Activated CD4-positive, alpha-beta T cell treated with anti-CD3 and anti-CD28 coated beads, Interleukin-2, amount 50 U/mL, for 4 hours (primary cell): Measurements from ENCODE around the gene SVEP1.
"Not testable (repeated sequence)": the region's sequence is repeated elsewhere in the genome, so short reads cannot be mapped to it uniquely, and the experiment has no call there.

ENCODE experiments used
- DNase-seq, 2 experiments: peaks; one replicate each; pipeline ENCODE4 v3.0.0-alpha.2; 2020

The SVEP1 gene

GRCh38 chr9:110579034-110579861, at the start of gene SVEP1:
SVEP1 (minus strand) TSS chr9:110579741; CDS start chr9:110579543, 198 bp downstream.
- DNase-seq: no peak

GRCh38 chr9:110626101-110626829, 46.7 kb upstream of the SVEP1 start:
- no peak for DNase-seq

- DNase-seq: no peak
Measured at GRCh38 chr9:110623462-110624025, 44.0 kb upstream of the SVEP1 start.

- no peak for DNase-seq
Measured at GRCh38 chr9:110622368-110622767, 42.8 kb upstream of the SVEP1 start.

GRCh38 chr9:110620726-110621125, 41.2 kb upstream of the SVEP1 start:
- no peak for DNase-seq

GRCh38 chr9:110619831-110620230, 40.3 kb upstream of the SVEP1 start:
- DNase-seq: no peak

GRCh38 chr9:110615498-110615897, 36.0 kb upstream of the SVEP1 start:
- no peak for DNase-seq

GRCh38 chr9:110614576-110614975, 35.0 kb upstream of the SVEP1 start:
- not testable (repeated sequence) for DNase-seq

- no peak for DNase-seq
Measured at GRCh38 chr9:110606179-110606790, 26.7 kb upstream of the SVEP1 start.

- DNase-seq: no peak
Measured at GRCh38 chr9:110605565-110605964, 26.0 kb upstream of the SVEP1 start.

- DNase-seq: no peak
Measured at GRCh38 chr9:110604171-110604601, 24.6 kb upstream of the SVEP1 start.

- no peak for DNase-seq
Measured at GRCh38 chr9:110602281-110602680, 22.7 kb upstream of the SVEP1 start.

GRCh38 chr9:110601098-110601497, 21.6 kb upstream of the SVEP1 start:
- no peak for DNase-seq

GRCh38 chr9:110599468-110599867, 19.9 kb upstream of the SVEP1 start:
- DNase-seq: no peak

- DNase-seq: no peak
Measured at GRCh38 chr9:110592044-110592830, 12.7 kb upstream of the SVEP1 start.

- DNase-seq: no peak
Measured at GRCh38 chr9:110591526-110591925, 12.0 kb upstream of the SVEP1 start.

- no peak for DNase-seq
Measured at GRCh38 chr9:110590816-110591215, 11.3 kb upstream of the SVEP1 start.

GRCh38 chr9:110588296-110588695, 8.8 kb upstream of the SVEP1 start:
- DNase-seq: no peak

- no peak for DNase-seq
Measured at GRCh38 chr9:110583237-110583636, 3.7 kb upstream of the SVEP1 start.

GRCh38 chr9:110582156-110582555, 2.6 kb upstream of the SVEP1 start:
- no peak for DNase-seq

GRCh38 chr9:110580850-110581249, 1.3 kb upstream of the SVEP1 start:
- no peak for DNase-seq

- DNase-seq: no peak
Measured at GRCh38 chr9:110579862-110580219, 300 bp upstream of the SVEP1 start.
